BLaER1 treated with 17β-estradiol and CSF1 and Interleukin-3, amounts not matched to agents 10 nM and 100 nM (cell line): ENCODE measurements around the gene RNF187.
"Not testable (repeated sequence)": the region's sequence is repeated elsewhere in the genome, so short reads cannot be mapped to it uniquely, and the experiment has no call there.

ENCODE experiments used
- H3K27ac ChIP-seq, 11 experiments: shearing (Covaris generic); formaldehyde crosslinking; 2 replicates each; pipeline ENCODE4 v1.8.1; 2022
- H3K27me3 ChIP-seq, 11 experiments: shearing (Covaris generic); formaldehyde crosslinking; 2 replicates each; pipeline ENCODE4 v1.8.1; 2022
- H3K36me3 ChIP-seq, 11 experiments: shearing (Covaris generic); formaldehyde crosslinking; 2 replicates each; pipeline ENCODE4 v1.8.1; 2022
- H3K4me1 ChIP-seq, 10 experiments: shearing (Covaris generic); formaldehyde crosslinking; 2 replicates each; pipeline ENCODE4 v1.8.1; 2022
- H3K4me2 ChIP-seq, 11 experiments: shearing (Covaris generic); formaldehyde crosslinking; 2 replicates each; pipeline ENCODE4 v1.8.1; 2022
- H3K4me3 ChIP-seq, 10 experiments: shearing (Covaris generic); formaldehyde crosslinking; 2 replicates each; pipeline ENCODE4 v1.8.1; 2022
- H3K9ac ChIP-seq, 11 experiments: shearing (Covaris generic); formaldehyde crosslinking; 2 replicates each; pipeline ENCODE4 v1.8.1; 2022
- H3K9me3 ChIP-seq, 11 experiments: shearing (Covaris generic); formaldehyde crosslinking; replicated peaks in 1 of 11; 2 replicates each; pipeline ENCODE4 v1.8.1; 2022
- H4K20me1 ChIP-seq, 11 experiments: shearing (Covaris generic); formaldehyde crosslinking; 2 replicates each; pipeline ENCODE4 v1.8.1; 2022
- Cebpa-rat ChIP-seq, 11 experiments: shearing (Covaris generic); IDR thresholded peaks; 2 replicates each; pipeline ENCODE4 v1.8.1; 2022

Gene RNF187

DNA sequence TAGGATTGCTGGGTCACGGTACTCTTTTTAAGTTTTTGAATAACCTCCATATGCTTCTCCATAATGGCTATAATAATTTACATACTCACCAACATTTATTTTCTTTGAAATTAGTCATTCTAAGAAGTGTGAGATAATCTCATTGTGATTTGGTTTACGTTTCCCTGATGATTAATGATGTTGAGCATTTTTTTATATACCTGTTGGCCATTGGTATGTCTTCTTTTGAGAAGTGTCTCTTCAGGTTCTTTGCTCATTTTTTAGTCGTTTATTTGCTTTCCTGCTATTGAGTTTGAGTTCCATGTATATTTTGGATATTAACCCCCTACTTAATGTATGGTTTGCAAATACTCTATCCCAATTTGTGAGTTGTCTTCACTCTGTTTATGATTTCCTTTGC is 9.3 kb downstream of the RNF187 start:
- no peak overlapping the region for H3K27ac ChIP-seq
- peaks cover 0 to 79% (median 33%) of the 10 kb centered on the region in 11 experiments; a peak in 18 of 22 replicates for H4K20me1 ChIP-seq

DNA sequence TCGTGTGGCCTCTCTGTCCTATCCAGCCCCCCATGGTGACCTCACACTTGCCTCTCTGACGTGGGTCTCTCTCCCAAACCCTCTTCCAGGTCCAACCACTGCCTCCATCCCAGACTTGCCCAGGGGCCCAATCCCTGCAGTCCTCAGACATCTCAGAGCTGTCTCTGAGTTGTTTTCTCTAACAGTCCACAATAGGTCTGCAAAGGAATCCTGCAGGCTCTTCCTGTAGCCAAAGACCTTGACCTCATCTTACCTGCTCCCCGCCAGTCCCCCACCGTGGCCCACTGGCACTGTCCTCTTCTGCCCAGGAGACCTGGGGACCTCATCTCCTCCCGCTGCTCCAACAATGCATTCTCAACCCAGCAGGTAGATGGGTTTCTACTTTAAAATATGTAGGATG is 10.0 kb downstream of the RNF187 start:
- Histone ChIP-seq H3K9me3 (no peaks in the 10 kb centered on the region), H3K9ac (no peak overlapping the region), H3K4me2 (no peak overlapping the region), H3K36me3 (peaks cover 51 to 61% (median 57%) of the 10 kb centered on the region in 11 experiments), H3K27me3 (no peaks in the 10 kb centered on the region), H4K20me1 (peaks cover 0 to 72% (median 30%) of the 10 kb centered on the region in 11 experiments; a peak in 17 of 22 replicates), H3K4me3 (no peak overlapping the region), H3K4me1 (peaks cover 19 to 31% (median 27%) of the 10 kb centered on the region in 10 experiments), H3K27ac (no peak overlapping the region)
- TF ChIP-seq Cebpa-rat (IDR thresholded peaks at IDR 0.05): no peak

More for the DNA sequence above, 9.3 kb downstream of the RNF187 start:
- Histone ChIP-seq H3K36me3 (peaks cover 59 to 68% (median 63%) of the 10 kb centered on the region in 11 experiments), H3K4me1 (peaks cover 18 to 29% (median 26%) of the 10 kb centered on the region in 10 experiments), H3K27me3 (no peaks in the 10 kb centered on the region), H3K9ac (no peak overlapping the region), H3K4me3 (no peak overlapping the region), H3K4me2 (no peak overlapping the region), H3K9me3 (no peaks in the 10 kb centered on the region)
- no peak for TF ChIP-seq Cebpa-rat (IDR thresholded peaks at IDR 0.05)

DNA sequence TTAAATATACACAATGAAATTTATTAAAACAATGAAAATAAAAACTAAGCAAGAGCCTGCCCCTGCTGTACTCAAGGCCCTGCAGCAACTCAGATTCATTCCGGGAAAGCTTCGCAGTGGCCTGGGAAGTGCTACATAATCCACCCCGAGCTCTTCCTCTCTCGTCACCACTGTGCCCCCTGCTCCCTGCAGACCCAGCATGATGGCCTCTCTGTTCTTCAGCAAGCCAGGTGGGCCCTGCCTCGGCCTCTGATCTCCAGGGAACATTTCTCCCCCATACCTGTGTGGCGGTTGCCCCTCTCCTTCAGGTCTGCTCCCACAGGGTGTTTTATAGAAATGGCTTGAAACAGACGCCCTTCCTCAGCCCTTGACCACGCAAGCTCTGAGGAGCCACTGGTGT is 10.6 kb downstream of the RNF187 start:
- Histone ChIP-seq H3K9me3 (no peaks in the 10 kb centered on the region), H3K36me3 (peaks cover 46 to 55% (median 51%) of the 10 kb centered on the region in 11 experiments), H3K4me3 (no peak overlapping the region), H3K27me3 (no peaks in the 10 kb centered on the region), H3K4me1 (peaks cover 19 to 31% (median 27%) of the 10 kb centered on the region in 10 experiments), H3K9ac (no peak overlapping the region), H3K4me2 (no peak overlapping the region), H3K27ac (no peak overlapping the region), H4K20me1 (peaks cover 0 to 70% (median 25%) of the 10 kb centered on the region in 11 experiments; a peak in 17 of 22 replicates)
- no peak for TF ChIP-seq Cebpa-rat (IDR thresholded peaks at IDR 0.05)

DNA sequence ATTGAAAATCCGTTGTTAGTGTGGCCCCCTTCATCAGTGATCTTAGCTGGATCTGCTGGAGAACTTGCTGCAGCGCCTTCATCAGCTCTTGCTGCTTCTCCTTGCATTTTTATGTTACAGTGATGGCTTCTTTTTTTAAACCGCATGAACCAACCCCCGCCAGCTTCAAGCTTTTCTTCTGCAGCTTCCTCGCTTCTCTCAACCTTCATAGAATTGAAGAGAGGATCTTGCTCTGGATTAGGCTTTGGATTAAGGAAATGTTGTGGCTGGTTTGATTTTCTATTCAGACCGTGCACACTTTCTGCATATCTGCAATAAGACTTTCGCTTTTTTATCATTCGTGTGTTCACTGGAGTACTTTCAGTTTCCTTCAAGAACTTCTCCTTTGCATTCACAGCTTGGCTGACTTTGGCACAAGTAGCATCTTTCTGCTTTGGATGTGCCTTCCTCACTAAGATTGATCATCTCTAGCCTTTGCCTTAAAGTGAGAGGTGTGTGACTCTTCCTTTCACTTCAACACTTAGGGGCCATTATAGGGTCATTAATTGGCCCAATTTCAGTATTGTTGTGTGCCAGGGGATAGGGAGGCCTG is 13.1 kb downstream of the RNF187 start:
- Histone ChIP-seq H3K4me3 (peak overlapping the region in 9 of 10 experiments; percentile 42 to 66 (median 51); a peak in 17 of 20 replicates), H3K27ac (peak overlapping the region in 2 of 11 experiments; percentile 3 to 22; a peak in 1 of 22 replicates), H3K36me3 (peaks cover 22 to 30% (median 27%) of the 10 kb centered on the region in 11 experiments), H3K9ac (peak overlapping the region in 9 of 11 experiments; percentile 36 to 61 (median 48); a peak in 12 of 22 replicates), H3K9me3 (no peaks in the 10 kb centered on the region), H3K4me1 (peaks cover 19 to 31% (median 27%) of the 10 kb centered on the region in 10 experiments), H3K27me3 (no peaks in the 10 kb centered on the region), H3K4me2 (peak overlapping the region; percentile 69 to 96 (median 84)), H4K20me1 (peaks cover 0 to 45% (median 7%) of the 10 kb centered on the region in 11 experiments; a peak in 9 of 22 replicates)
- no peak for TF ChIP-seq Cebpa-rat (IDR thresholded peaks at IDR 0.05)

GRCh38 chr1:228500901-228501871 is 14.0 kb downstream of the RNF187 start:
- Histone ChIP-seq H3K9me3 (no peaks in the 10 kb centered on the region), H4K20me1 (peaks cover 0 to 36% (median 5%) of the 10 kb centered on the region in 11 experiments; a peak in 7 of 22 replicates), H3K36me3 (peaks cover 14 to 21% (median 17%) of the 10 kb centered on the region in 11 experiments; a peak in 19 of 22 replicates), H3K4me3 (peak overlapping the region in 2 of 10 experiments; percentile 34 to 35; a peak in 1 of 20 replicates), H3K4me1 (peaks cover 19 to 31% (median 27%) of the 10 kb centered on the region in 10 experiments), H3K27me3 (no peaks in the 10 kb centered on the region), H3K4me2 (peak overlapping the region; percentile 69 to 96 (median 84)), H3K27ac (0 out of 22 replicates have a peak overlapping the region, but pooled peaks of 1 of the 11 experiments have one; percentile 15), H3K9ac (0 out of 22 replicates have a peak overlapping the region, but pooled peaks of 4 of the 11 experiments have one; percentile 18 to 50 (median 33))
- no peak for TF ChIP-seq Cebpa-rat (IDR thresholded peaks at IDR 0.05)

GRCh38 chr1:228502522-228502921 is 15.3 kb downstream of the RNF187 start:
- H3K9ac ChIP-seq: no peak overlapping the region
- H3K4me2 ChIP-seq: no peak overlapping the region
- H3K36me3 ChIP-seq: peaks cover 4 to 8% (median 6%) of the 10 kb centered on the region in 11 experiments; a peak in 12 of 22 replicates
- H3K4me1 ChIP-seq: peaks cover 19 to 31% (median 27%) of the 10 kb centered on the region in 10 experiments
- TF ChIP-seq Cebpa-rat (IDR thresholded peaks at IDR 0.05): no peak
- H3K9me3 ChIP-seq: peaks cover 0 to under 1% (median 0%) of the 10 kb centered on the region in 11 experiments; a peak in 2 of 22 replicates
- no peak overlapping the region for H3K27ac ChIP-seq
- no peak overlapping the region for H3K4me3 ChIP-seq
- H3K27me3 ChIP-seq: peaks cover 0 to 5% (median 1%) of the 10 kb centered on the region in 11 experiments; a peak in 8 of 22 replicates
- H4K20me1 ChIP-seq: peaks cover 0 to 23% (median 0%) of the 10 kb centered on the region in 11 experiments; a peak in 3 of 22 replicates

GRCh38 chr1:228505944-228506343 is 18.8 kb downstream of the RNF187 start:
- Histone ChIP-seq H3K9me3 (peaks cover 0 to 14% (median 10%) of the 10 kb centered on the region in 11 experiments; a peak in 10 of 22 replicates), H3K27me3 (peaks cover 0 to 16% (median 8%) of the 10 kb centered on the region in 11 experiments; a peak in 11 of 22 replicates)
- H3K9ac ChIP-seq, H3K36me3 ChIP-seq, H3K27ac ChIP-seq, H4K20me1 ChIP-seq, H3K4me3 ChIP-seq, H3K4me1 ChIP-seq, H3K4me2 ChIP-seq: not testable (repeated sequence)

- peaks cover 0 to 14% (median 10%) of the 10 kb centered on the region in 11 experiments; a peak in 10 of 22 replicates for H3K9me3 ChIP-seq
- no peak overlapping the region for H3K4me3 ChIP-seq
- peaks cover 0 to 12% (median 7%) of the 10 kb centered on the region in 10 experiments; a peak in 14 of 20 replicates for H3K4me1 ChIP-seq
- H3K27ac ChIP-seq: no peak overlapping the region
- H3K9ac ChIP-seq: no peak overlapping the region
- TF ChIP-seq Cebpa-rat (IDR thresholded peaks at IDR 0.05): no peak
- H3K27me3 ChIP-seq: peaks cover 0 to 16% (median 8%) of the 10 kb centered on the region in 11 experiments; a peak in 11 of 22 replicates
- H4K20me1 ChIP-seq: 0 out of 22 replicates have a peak, but pooled peaks cover 0 to 10% (median 0%) of the 10 kb centered on the region in 11 experiments
- no peak overlapping the region for H3K4me2 ChIP-seq
- H3K36me3 ChIP-seq: no peaks in the 10 kb centered on the region
These were observed 20.9 kb downstream of the RNF187 start for GRCh38 chr1:228507961-228508652.
